ENCODE measurements around the gene EPHB2. TPM values are rescaled to one million over a fixed set of nuclear protein-coding genes. Genes with fewer than 3 reads are reported as not detected.

The EPHB2 gene
- total and polyA plus RNA-seq, 11 donors = 0.11 to 6.3 (median 0.70) TPM

- peaks cover 0 to 10% (median 1%) of the 10 kb centered on the region in 12 donors for H3K4me1 ChIP-seq
- DNase-seq = no peak
- no peak overlapping the region for H3K27ac ChIP-seq
- no peak for ATAC-seq
- TF ChIP-seq CTCF (IDR thresholded peaks at IDR 0.05) (no peak), POLR2A (IDR thresholded peaks at IDR 0.05) (no peak)
- intact Hi-C loops (cut with DNase I) = no loop called here
- 82 to 88% (median 87%) methylated on average over 8 of the region's 8 CpGs for WGBS, 4 donors
- H3K9me3 ChIP-seq = no peaks in the 10 kb centered on the region
- H3K27me3 ChIP-seq = peaks cover 0 to 20% (median 0%) of the 10 kb centered on the region in 9 donors
- H3K4me3 ChIP-seq = no peak overlapping the region
- no peaks in the 10 kb centered on the region for H3K36me3 ChIP-seq
Observed at GRCh38 chr1:22874785-22875184, 164.1 kb downstream of the EPHB2 start.

GRCh38 chr1:22875241-22875640 lies 164.6 kb downstream of the EPHB2 start:
- intact Hi-C loops (cut with DNase I) = no loop called here

GRCh38 chr1:22875841-22876240 lies 165.2 kb downstream of the EPHB2 start:
- TF ChIP-seq CTCF (IDR thresholded peaks at IDR 0.05) (no peak), POLR2A (IDR thresholded peaks at IDR 0.05) (no peak)
- no peak for DNase-seq
- H3K4me3 ChIP-seq = no peak overlapping the region
- no peaks in the 10 kb centered on the region for H3K36me3 ChIP-seq
- intact Hi-C loops (cut with DNase I) = no loop called here
- WGBS, 4 donors = 85 to 91% (median 90%) methylated on average over 4 to 5 of the region's 5 CpGs
- no peak overlapping the region for H3K27ac ChIP-seq
- peaks cover 0 to 2% (median 0%) of the 10 kb centered on the region in 12 donors for H3K4me1 ChIP-seq
- no peaks in the 10 kb centered on the region for H3K9me3 ChIP-seq
- ATAC-seq = no peak
- H3K27me3 ChIP-seq = peaks cover 0 to 21% (median 0%) of the 10 kb centered on the region in 9 donors

More at GRCh38 chr1:22875241-22875640, 164.6 kb downstream of the EPHB2 start:
- peaks cover 0 to 8% (median under 1%) of the 10 kb centered on the region in 12 donors for H3K4me1 ChIP-seq
- H3K27ac ChIP-seq = no peak overlapping the region
- WGBS, 4 donors = 55 to 62% (median 58%) methylated on average over 10 of the region's 10 CpGs
- no peaks in the 10 kb centered on the region for H3K36me3 ChIP-seq
- no peak for TF ChIP-seq CTCF (IDR thresholded peaks at IDR 0.05)
- TF ChIP-seq POLR2A (IDR thresholded peaks at IDR 0.05) = no peak
- H3K4me3 ChIP-seq = no peak overlapping the region
- peaks cover 0 to 21% (median 0%) of the 10 kb centered on the region in 9 donors for H3K27me3 ChIP-seq
- H3K9me3 ChIP-seq = no peaks in the 10 kb centered on the region
- ATAC-seq = no peak
- no peak for DNase-seq

GRCh38 chr1:22876359-22877111 lies 165.9 kb downstream of the EPHB2 start:
- WGBS, 4 donors = 57 to 80% (median 67%) methylated on average over 10 to 20 of the region's 20 CpGs
- ATAC-seq (peak in 2 of 4 donors; percentile 53 to 78), DNase-seq (peak in 1 of 5 donors; percentile 40)
- H3K36me3 ChIP-seq = no peaks in the 10 kb centered on the region
- no peaks in the 10 kb centered on the region for H3K4me1 ChIP-seq
- H3K27me3 ChIP-seq = peaks cover 0 to 21% (median 0%) of the 10 kb centered on the region in 9 donors
- TF ChIP-seq POLR2A (IDR thresholded peaks at IDR 0.05) = no peak
- TF ChIP-seq CTCF (IDR thresholded peaks at IDR 0.05) = no peak
- no peak overlapping the region for H3K27ac ChIP-seq
- intact Hi-C loops (cut with DNase I) = no loop called here
- H3K9me3 ChIP-seq = no peaks in the 10 kb centered on the region
- no peak overlapping the region for H3K4me3 ChIP-seq
